C1 segment of cervical spinal cord (tissue), 14 donors: ENCODE measurements around the gene NSG2.
A peak's percentile ranks its signal among the peaks of the same experiment; 100 is the strongest.

Experiments used
- DNase-seq, 14 donors: peaks; one replicate each; lab custom pipeline; 2025; lab: John Stamatoyannopoulos, UW

Gene NSG2

GRCh38 chr5:174045470-174046025 is at the start of gene NSG2:
Gene NSG2, plus strand, starts transcription at chr5:174045706. Its CDS starts 1,050 bp downstream, at chr5:174046756.
- peak in 12 of 14 donors; percentile 37 to 93 (median 73) for DNase-seq

DNA sequence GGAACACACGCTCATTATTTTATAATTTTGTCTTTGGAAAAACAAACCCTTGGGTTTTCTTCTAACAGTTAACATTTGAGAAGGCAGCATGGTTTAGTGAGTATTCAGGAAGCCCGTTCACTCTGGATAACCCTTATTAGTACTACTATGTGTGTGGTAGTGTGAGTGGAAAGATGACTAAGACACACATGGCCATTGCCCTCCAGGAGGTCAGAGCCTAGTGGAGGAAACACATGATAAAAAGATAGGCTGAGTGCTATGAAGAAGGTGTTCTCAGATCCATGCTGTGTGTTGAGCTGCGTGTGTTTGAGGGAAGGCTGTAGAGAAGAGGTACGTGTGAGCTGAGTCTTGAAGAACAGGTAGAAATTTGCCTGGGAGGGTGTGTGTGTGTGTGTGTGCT is 48.2 kb upstream of the NSG2 start:
- DNase-seq, result no peak

DNA sequence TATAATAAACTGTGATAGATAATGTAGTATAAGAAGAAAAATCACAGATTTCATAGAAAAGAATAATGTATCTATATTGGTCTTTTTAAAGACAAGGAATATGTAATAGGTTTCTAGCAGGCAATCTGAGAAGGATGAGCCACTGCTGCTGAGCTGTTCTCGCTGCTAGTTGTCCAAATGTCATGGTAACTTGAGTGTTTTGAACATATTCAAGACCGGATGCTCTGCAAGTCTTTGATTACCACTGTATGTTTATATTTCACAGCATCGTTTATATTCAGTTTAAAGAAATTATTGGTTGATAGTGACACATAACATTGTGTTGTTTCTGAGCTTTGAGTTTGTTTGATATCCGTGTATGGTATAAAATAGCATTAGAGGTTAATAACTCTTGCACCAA is 47.0 kb upstream of the NSG2 start:
- no peak for DNase-seq

DNA sequence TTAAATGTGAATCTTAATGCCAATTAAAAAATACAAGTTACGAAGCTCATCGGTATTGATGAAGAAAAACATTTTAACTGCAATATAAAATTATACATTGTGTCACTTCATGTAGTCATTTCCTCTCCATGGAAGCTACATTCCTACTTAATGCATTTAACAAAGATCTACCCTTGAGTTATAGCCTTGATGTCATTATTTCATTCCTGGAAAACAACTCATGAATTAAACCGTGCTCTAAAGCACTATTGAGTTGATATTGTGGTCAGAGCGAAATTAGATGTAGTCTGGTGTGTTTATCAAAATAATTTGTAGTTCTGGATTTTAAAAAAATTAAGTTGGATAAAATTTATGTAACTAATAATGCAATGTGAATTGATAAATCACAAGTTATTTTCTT is 45.4 kb upstream of the NSG2 start:
- DNase-seq, result no peak

GRCh38 chr5:174003795-174004194 is 41.7 kb upstream of the NSG2 start:
- no peak for DNase-seq

DNA sequence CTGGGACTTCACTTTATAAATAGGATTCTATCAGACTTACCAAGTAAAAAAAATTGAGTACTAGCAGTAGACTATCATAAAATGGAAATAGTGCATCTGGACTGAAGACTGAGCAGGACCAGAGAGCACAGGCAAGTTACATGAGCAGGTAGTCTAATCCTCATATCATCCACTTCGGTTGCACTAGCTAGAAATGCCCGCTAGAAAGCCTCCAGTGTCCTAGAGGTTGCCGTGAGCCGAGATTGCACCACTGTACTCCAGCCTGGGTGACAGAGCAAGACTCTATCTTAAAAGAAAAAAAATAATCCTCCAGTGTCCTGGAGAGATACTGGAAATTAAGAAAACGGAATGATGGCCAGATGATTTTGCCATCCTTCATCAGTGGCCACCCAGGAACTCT is 36.6 kb upstream of the NSG2 start:
- DNase-seq, result no peak

DNA sequence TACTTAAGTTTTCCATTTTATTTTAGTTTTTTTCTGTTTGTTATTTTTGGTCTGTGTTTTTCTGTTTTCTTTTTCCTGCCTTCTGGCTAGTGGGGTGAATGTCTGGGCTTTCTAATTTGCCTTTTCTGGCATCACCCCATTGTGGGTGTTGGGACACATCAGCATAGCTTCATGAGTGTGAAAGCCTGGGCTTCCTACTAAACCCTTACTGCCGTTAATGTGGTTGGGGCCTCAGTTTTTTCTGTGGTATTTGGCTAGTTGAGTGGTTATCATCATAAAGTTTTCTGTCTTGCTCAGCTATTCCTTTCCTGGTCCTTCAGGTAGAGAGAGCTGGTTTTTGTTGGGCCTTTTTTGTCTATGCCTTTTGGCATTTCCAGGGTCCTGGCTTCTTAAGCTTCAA is 35.1 kb upstream of the NSG2 start:
- no peak for DNase-seq

DNA sequence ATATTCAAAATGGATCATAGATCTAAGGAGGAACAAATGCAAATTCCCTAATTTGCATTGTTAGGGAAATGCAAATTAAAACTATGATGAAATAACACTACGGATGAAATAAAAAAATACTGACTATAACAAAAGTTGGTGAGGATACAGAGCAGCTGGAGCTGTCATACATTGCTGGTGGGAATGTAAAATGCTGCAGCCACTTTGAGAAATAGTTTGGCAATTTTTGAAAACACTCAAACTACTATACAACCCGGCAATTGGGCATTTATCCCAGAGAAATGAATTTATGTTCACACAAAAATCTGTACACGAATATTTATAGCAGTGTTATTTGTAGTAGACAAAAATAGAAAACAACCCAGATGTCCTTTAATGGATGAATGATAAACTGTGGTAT is 34.1 kb upstream of the NSG2 start:
- DNase-seq, result no peak

DNA sequence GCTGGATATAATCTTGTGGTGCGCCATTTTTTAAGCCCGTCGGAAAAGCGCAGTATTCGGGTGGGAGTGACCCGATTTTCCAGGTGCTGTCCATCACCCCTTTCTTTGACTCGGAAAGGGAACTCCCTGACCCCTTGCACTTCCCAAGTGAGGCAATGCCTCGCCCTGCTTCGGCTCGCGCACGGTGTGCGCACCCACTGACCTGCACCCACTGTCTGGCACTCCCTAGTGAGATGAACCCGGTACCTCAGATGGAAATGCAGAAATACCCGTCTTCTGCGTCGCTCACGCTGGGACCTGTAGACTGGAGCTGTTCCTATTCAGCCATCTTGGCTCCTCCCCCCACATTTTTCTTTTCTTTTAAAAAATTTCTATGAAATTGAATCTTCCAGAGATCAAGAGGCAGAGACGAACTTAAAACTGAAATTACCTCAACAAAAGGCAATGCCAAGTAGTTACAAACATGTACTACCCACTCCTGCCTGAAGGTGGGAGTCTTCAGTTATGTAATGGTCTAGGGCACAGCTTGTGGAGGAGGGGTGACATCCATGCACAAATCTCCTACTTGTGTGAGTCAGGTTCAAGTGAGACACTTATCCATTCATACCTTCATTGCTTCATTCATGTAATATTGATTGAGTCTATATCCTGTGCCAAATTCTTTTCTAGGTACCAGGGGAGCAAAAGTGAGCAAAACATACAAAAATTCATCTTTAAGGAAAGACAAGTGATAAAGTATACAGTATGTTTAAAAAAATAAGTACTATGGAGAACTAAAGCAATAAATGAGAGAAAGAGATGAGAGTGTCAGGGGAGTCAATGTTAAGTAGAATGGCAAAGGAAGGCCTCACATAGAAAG is 25.2 kb upstream of the NSG2 start:
- DNase-seq, result peak in 1 of 14 donors; percentile 10

DNA sequence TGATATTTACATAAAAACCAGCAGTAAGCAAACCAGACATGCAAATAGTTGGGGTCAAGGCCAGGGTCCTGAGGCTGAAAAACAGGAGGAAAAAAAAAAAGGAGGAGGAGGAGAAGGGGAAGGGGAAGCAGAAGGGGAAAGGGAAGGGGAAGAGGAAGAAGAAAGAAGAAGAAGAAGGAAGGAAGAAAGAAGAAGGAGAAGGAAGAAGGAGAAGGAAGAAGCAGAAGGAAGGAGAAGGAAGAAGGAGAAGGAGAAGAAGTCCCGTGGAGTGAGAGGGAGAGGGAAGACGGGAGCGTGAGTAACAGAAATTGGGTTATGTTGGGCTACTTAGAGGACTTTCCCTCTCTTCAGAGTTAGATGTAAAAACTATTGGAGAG is 24.6 kb upstream of the NSG2 start:
- no peak for DNase-seq

GRCh38 chr5:174022384-174023095 is 23.0 kb upstream of the NSG2 start:
- no peak for DNase-seq

DNA sequence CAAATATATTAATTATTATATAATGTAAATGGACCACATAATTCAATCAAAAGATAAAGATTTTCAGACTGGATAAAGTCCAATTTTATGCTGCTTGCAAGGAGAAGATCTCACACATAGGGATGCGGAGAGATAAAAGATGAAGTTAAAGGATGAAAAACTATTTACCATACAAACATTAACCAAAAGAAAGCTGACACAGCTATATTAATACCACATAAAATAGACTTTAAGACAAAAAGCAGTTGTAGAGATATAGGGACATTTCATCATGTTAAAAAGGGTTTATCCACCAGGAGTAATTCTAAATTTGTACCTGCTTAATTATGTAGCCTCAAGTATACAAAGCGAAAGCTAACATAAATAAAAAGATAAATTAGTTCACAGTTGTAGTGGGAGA is 15.2 kb upstream of the NSG2 start:
- no peak for DNase-seq

DNA sequence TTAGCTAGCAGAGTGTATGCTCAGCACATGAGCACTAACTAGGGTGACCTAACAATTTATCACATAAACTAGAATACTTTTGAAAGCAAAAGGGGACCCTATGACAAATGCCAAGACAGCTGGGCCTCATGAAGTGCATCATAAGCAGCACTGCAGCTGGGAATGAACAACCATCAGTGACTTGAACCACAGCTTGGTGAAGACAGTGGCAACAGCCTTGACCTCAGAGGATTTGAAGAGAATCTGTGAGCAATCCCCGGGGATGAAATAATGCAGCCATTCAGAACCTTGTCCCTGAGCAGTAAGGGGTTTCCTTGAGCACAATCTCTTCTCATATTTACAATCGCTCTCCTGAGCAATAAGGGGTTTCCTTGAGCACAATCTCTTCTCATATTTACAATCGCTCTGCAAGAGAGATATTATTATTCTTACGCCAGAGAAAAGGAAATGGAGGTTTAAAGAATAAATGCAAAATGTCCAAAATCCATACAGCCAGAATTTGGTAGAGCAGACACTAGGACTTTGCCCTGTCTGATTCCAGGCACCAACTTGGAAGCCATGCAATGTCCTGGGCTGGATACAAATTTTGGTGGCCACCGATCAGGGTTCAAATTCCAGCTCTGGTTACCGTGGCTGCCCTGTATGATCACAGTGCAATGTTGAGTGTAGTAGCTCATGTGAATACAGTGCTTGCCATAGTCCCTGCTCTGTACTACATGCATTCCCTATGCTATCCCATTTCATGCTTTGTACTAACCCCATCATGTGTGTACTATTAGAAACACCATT is 846 bp upstream of the NSG2 start:
- no peak for DNase-seq

DNA sequence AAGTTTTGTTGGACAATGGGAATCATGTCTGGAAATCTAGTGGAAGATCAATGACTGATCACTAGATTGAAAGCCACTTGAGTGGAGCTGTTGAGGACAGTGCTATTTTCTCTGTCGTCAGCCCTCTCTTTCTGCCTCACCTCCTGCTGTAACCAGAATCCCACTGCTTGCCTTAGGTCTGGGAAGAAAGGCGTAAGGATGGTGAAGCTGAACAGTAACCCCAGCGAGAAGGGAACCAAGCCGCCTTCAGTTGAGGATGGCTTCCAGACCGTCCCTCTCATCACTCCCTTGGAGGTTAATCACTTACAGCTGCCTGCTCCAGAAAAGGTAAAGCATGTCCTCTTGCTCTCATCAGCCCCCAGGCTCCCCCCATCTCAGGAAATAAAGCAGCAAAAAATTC is 1.1 kb downstream of the NSG2 start:
- DNase-seq, result peak in 1 of 14 donors; percentile 48

- peak in 1 of 14 donors; percentile 31 for DNase-seq
Observed at GRCh38 chr5:174047472-174048099, 2.1 kb downstream of the NSG2 start.

- no peak for DNase-seq
Observed at GRCh38 chr5:174052636-174053035, 7.1 kb downstream of the NSG2 start.

- DNase-seq, result no peak
Observed at GRCh38 chr5:174053905-174054304, 8.4 kb downstream of the NSG2 start.

DNA sequence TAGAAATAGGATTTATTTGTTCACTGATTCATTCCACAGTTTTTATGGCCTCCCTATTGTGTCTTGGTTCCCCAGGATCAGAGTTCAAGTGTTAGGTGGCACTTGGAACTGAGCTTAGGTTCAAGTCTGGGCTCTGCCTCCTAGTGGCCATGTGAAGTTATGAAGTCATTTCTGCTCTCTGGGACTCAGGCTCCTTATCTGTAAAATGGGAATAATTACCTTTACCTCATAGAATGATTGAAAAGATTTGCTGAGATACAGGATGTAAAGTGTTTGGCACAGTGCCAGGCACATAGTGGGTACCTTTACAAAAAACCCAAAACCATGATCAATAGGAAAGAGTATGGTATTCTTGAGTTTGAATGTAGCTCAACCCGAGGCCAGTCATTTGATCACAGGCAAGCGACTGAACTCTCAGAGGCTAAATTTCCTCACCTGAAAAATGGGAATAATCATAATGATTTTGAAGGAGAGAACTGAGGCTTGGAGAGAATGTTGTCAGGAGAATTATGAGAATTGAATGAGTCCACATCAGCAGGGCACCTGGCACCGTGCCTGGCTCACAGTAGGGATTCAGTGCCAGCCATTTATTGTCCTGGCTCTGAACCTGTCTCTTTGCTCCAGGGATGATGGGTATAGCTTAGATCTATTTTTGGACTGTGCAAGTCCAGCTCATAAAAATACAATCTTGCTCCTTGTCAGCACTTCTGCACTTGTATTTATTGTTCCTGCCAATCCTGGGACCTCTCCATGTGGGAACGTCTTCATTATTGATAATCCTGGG is 10.8 kb downstream of the NSG2 start:
- DNase-seq, result peak in 1 of 14 donors; percentile 68

DNA sequence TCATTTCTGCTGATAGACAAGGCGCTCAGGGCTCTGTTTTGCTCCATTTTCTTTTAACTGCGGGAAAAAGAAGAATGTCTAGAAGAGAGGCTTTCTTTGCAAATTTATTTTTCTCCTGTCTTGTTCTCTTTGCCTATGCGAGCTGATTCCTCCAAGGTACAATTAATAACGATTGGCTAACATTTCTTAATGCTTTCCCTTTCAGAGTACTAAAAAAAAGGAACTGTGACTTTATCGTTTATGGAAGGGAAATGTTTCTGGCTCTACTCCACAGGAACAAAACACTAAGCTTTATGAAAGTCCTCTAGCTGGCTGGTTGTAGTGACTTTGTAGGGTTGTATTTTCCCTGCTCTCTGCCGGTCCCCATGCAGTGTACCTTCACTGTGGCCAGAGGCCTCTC is 11.7 kb downstream of the NSG2 start:
- no peak for DNase-seq

DNA sequence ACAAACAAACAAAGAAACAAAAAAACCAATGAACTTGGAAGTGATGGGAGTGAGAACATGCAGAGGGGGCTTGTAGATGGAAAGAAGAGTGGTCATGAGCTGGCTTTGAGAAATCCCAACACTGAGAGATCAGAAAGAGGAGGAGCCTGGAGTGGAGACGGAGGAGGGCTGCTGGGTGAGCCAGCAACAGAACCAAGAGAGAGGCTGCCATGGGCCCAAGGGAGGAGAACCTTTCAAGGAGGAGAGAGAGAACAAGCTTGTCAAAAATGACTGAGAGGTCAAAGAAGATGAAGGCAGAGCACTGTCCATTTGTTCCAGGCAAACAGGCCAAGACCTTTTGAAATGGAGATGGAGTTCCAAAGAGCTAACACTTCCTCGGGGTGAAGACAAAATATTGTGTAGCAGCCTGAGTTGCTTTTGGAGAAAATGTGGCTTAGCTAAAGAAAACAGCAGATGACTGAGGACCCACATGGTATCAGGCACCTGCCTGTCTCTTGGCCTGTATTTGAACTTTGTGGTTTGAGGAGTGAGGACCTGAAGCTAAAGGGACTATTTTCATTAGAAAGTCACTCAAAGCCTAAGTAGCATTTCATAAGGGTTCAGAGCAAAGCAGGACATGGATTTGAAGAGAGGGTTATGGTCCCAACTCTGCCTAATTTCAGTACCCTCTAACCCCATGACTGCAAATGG is 13.1 kb downstream of the NSG2 start:
- DNase-seq, result no peak
